ENCODE data around the gene NKD1.

DNA sequence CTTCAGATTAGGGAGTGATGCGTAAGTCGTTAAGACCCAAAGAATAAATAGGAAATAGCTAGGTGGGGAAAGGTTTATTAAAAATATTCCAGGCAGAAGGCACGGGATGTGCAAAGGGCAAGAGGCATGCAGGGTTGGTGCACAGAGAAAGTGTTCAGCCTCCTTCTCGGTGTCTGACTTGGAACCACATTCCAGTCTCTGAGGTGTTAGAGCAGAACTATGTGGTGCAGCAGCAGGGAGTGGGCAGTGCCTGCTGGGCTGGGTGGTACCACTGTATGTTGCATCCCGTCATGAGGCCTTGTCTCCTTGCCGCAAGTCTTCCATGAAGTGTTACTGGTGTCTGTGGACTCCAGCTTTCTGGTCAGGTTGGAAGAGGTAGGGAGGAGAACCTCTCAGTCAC, 11.1 kb downstream of the NKD1 start:
- TF ChIP-seq EP300 (IDR thresholded peaks at IDR 0.05) (no peak), POLR2A (IDR thresholded peaks at IDR 0.05) (no peak), POLR2AphosphoS5 (IDR thresholded peaks at IDR 0.05) (no peak)
- TF ChIP-seq, protein P1, sequence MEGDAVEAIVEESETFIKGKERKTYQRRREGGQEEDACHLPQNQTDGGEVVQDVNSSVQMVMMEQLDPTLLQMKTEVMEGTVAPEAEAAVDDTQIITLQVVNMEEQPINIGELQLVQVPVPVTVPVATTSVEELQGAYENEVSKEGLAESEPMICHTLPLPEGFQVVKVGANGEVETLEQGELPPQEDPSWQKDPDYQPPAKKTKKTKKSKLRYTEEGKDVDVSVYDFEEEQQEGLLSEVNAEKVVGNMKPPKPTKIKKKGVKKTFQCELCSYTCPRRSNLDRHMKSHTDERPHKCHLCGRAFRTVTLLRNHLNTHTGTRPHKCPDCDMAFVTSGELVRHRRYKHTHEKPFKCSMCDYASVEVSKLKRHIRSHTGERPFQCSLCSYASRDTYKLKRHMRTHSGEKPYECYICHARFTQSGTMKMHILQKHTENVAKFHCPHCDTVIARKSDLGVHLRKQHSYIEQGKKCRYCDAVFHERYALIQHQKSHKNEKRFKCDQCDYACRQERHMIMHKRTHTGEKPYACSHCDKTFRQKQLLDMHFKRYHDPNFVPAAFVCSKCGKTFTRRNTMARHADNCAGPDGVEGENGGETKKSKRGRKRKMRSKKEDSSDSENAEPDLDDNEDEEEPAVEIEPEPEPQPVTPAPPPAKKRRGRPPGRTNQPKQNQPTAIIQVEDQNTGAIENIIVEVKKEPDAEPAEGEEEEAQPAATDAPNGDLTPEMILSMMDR (IDR thresholded peaks at IDR 0.05), result no peak

All from stomach (tissue), 4 donors.